Prostate gland (tissue), 2 donors: ENCODE measurements around the gene STEAP3.

ENCODE experiments used
- CTCF ChIP-seq, 4 experiments: fragments of 200-600 bp in 2 of 4; fragments of 450-650 bp in 2 of 4; sonication (generic) in 2 of 4; IDR thresholded peaks; 1 replicate in 3 of 4; 2 replicates in 1 of 4; pipeline ENCODE4 v1.5.1; 2016 to 2019; ENCODE audit warnings: antibody characterized with exemption in 4 of 4, mild to moderate bottlenecking in 2 of 4, moderate library complexity in 2 of 4
- POLR2A ChIP-seq: fragments of 450-650 bp; IDR thresholded peaks from one replicate; pipeline ENCODE4 v1.6.1; 2016; ENCODE audit warnings: antibody characterized with exemption, mild to moderate bottlenecking

- TF ChIP-seq POLR2A (no peak), CTCF (IDR thresholded peaks at IDR 0.05) (no peak)
These were observed 16.9 kb downstream of the STEAP3 start for GRCh38 chr2:119240311-119241204.
